PC-9 (cell line): ENCODE results near the gene MRM1. TPM values are rescaled to one million over a fixed set of nuclear protein-coding genes. Genes with fewer than 3 reads are reported as not detected.
A peak's percentile ranks its signal among the peaks of the same experiment; 100 is the strongest.
"Not testable (repeated sequence)": the region's sequence is repeated elsewhere in the genome, so short reads cannot be mapped to it uniquely, and the experiment has no call there.

Experiments used
- BruUV-seq: library from RNA; stranded (reverse); fragments of 400-500 nt; replicated peaks from 2 replicates; lab custom pipeline; 2021; lab: Mats Ljungman, UMichigan
- CTCF ChIA-PET: fragments of 300-600 bp; sonication (Branson Sonifier 250); formaldehyde crosslinking; loops from one replicate; lab custom pipeline; 2022; ENCODE audit warnings: antibody characterized with exemption; lab: Charles Lee
- POLR2A ChIA-PET: fragments of 300-600 bp; sonication (Branson Sonifier 250); formaldehyde crosslinking; loops from one replicate; lab custom pipeline; 2022; ENCODE audit warnings: antibody characterized with exemption; ENCODE audit not compliant: unreplicated experiment; lab: Charles Lee
- DNase-seq, 2 experiments: peaks; one replicate each; pipeline versions ENCODE4 v3.0.0 to v3.0.0-alpha.2; 2015 to 2022; ENCODE audit warnings: mixed read lengths in 1 of 2
- H2AFZ ChIP-seq: fragments of 200-600 bp; sonication (generic); 2 replicates; pipeline ENCODE4 v1.8.1; 2017; ENCODE audit warnings: antibody characterized with exemption
- H3F3A ChIP-seq: fragments of 200-600 bp; sonication (generic); 2 replicates; pipeline ENCODE4 v1.8.1; 2017; ENCODE audit warnings: antibody characterized with exemption, mild to moderate bottlenecking, low read depth; ENCODE audit not compliant: insufficient read depth
- H3K27ac ChIP-seq: fragments of 200-600 bp; sonication (generic); 2 replicates; pipeline ENCODE4 v1.6.1; 2016; ENCODE audit warnings: mixed run types
- H3K27me3 ChIP-seq: fragments of 200-600 bp; sonication (generic); 2 replicates; pipeline ENCODE4 v1.6.1; 2016; ENCODE audit warnings: low read depth, mixed run types; ENCODE audit not compliant: insufficient read depth
- H3K36me3 ChIP-seq: fragments of 200-600 bp; sonication (generic); 2 replicates; pipeline ENCODE4 v1.6.1; 2016; ENCODE audit warnings: low read depth, mixed run types
- H3K4me1 ChIP-seq: fragments of 200-600 bp; sonication (generic); replicated peaks from 2 replicates; pipeline ENCODE4 v1.6.1; 2016; ENCODE audit warnings: mixed run types; ENCODE audit not compliant: insufficient read depth
- H3K4me2 ChIP-seq: fragments of 200-600 bp; sonication (generic); 2 replicates; pipeline ENCODE4 v1.6.1; 2017; ENCODE audit warnings: mixed run types
- H3K4me3 ChIP-seq: fragments of 200-600 bp; sonication (generic); 2 replicates; pipeline ENCODE4 v1.6.1; 2016; ENCODE audit warnings: mixed run types
- H3K79me2 ChIP-seq: fragments of 200-600 bp; sonication (generic); 2 replicates; pipeline ENCODE4 v1.6.1; 2017; ENCODE audit warnings: low read depth, mixed run types
- H3K9me2 ChIP-seq: fragments of 200-600 bp; sonication (generic); 2 replicates; pipeline ENCODE4 v1.8.1; 2017; ENCODE audit warnings: mild to moderate bottlenecking; ENCODE audit not compliant: insufficient read depth
- H3K9me3 ChIP-seq: fragments of 200-600 bp; sonication (generic); 2 replicates; pipeline ENCODE4 v1.8.1; 2016; ENCODE audit warnings: low read depth; ENCODE audit not compliant: insufficient read depth
- H4K20me1 ChIP-seq: fragments of 200-600 bp; sonication (generic); 2 replicates; pipeline ENCODE4 v1.8.1; 2017; ENCODE audit not compliant: insufficient read depth
- EZH2 ChIP-seq: fragments of 200-600 bp; sonication (generic); IDR thresholded peaks from 2 replicates; pipeline ENCODE4 v1.8.0; 2017; ENCODE audit warnings: antibody characterized with exemption, low read depth
- intact Hi-C: fragments of 100-400 bp; cut with micrococcal nuclease; formaldehyde crosslinking; loops from one replicate; pipeline ENCODE4 v1.10.0; 2022; ENCODE audit not compliant: unreplicated experiment
- total RNA-seq: library from RNA; stranded (reverse); gene quantifications from 2 replicates; pipeline ENCODE4 v1.2.3, GENCODE V29; 2021
- TF ChIP-seq, protein P1 (sequence below): fragments of 200-600 bp; sonication (generic); conservative IDR thresholded peaks from 2 replicates; pipeline ENCODE4 v1.6.1; 2017; ENCODE audit warnings: mixed run types, antibody characterized with exemption, mild to moderate bottlenecking, moderate library complexity

MRM1 gene
- total RNA-seq, 1 experiment from 2014 or later = 9.6 TPM

DNA sequence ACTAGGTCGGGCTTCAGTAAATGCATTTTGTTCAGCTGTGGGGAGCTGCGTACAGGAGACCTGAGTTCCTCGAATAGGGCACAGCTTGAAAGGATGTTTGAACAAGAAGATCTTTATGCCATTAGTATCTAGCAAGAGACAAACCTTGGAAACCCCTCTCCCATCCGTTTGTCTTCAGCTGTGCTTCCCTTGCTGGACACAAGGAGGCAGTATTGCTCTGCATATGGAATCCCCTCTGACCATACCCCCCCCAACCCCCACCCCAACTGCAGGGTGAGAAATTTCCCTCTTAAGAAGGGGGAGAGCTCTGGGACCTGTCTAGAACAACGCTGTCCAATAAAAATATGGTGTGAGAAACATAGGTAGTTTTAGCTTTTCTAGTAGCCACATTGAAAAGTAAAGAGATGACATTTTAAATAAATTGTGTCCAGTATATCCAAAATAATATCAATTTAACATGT, 1.6 kb downstream of the MRM1 start:
- Histone ChIP-seq H3K4me1 (peaks cover 8% of the 10 kb centered on the region; the same call in 1 of the 2 replicates), H3K9me2 (no peaks in the 10 kb centered on the region), H2AFZ (no peak overlapping the region), H3K4me3 (peak overlapping the region; percentile 77), H3K27ac (no peak overlapping the region), H3K36me3 (no peaks in the 10 kb centered on the region), H3K4me2 (peak overlapping the region; percentile 93), H3K79me2 (peaks cover 46% of the 10 kb centered on the region), H3K9me3 (no peaks in the 10 kb centered on the region), H3K27me3 (no peaks in the 10 kb centered on the region), H4K20me1 (peaks cover 14% of the 10 kb centered on the region; the same call in 1 of the 2 replicates), H3F3A (peaks cover 5% of the 10 kb centered on the region; the same call in 1 of the 2 replicates)
- POLR2A ChIA-PET = interaction anchor here (0.6 to 0.7 kb wide), 2 partner anchors 10 to 316 kb away, joined by 3 to 13 read pairs; no protein-coding TSS in a partner anchor
- TF ChIP-seq, protein P1, sequence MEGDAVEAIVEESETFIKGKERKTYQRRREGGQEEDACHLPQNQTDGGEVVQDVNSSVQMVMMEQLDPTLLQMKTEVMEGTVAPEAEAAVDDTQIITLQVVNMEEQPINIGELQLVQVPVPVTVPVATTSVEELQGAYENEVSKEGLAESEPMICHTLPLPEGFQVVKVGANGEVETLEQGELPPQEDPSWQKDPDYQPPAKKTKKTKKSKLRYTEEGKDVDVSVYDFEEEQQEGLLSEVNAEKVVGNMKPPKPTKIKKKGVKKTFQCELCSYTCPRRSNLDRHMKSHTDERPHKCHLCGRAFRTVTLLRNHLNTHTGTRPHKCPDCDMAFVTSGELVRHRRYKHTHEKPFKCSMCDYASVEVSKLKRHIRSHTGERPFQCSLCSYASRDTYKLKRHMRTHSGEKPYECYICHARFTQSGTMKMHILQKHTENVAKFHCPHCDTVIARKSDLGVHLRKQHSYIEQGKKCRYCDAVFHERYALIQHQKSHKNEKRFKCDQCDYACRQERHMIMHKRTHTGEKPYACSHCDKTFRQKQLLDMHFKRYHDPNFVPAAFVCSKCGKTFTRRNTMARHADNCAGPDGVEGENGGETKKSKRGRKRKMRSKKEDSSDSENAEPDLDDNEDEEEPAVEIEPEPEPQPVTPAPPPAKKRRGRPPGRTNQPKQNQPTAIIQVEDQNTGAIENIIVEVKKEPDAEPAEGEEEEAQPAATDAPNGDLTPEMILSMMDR = peak; percentile 96
- no peak for TF ChIP-seq EZH2
- CTCF ChIA-PET = interaction anchor here (0.5 to 1.4 kb wide), 17 partner anchors 13 to 1802 kb away, joined by 3 to 16 read pairs (median 4); no protein-coding TSS in a partner anchor
- TSS peak; percentile 22 for BruUV-seq
- intact Hi-C loops = loop anchor here (5.0 kb wide), 2 partner anchors 754 to 969 kb away; no protein-coding TSS in a partner anchor
- DNase-seq = peak; percentile 49 to 53

GRCh38 chr17:36605028-36605427, 3.6 kb downstream of the MRM1 start:
- H3K27ac ChIP-seq, H3K36me3 ChIP-seq, H3K9me3 ChIP-seq, H3K4me1 ChIP-seq, intact Hi-C loops, BruUV-seq, H3F3A ChIP-seq, POLR2A ChIA-PET, H2AFZ ChIP-seq, H3K4me3 ChIP-seq, H3K9me2 ChIP-seq, DNase-seq, H3K27me3 ChIP-seq, H3K4me2 ChIP-seq: not testable (repeated sequence)
- peaks cover 46% of the 10 kb centered on the region for H3K79me2 ChIP-seq
- H4K20me1 ChIP-seq = peaks cover 18% of the 10 kb centered on the region; the same call in 1 of the 2 replicates
- CTCF ChIA-PET = interaction anchor here (0.7 kb wide), 1 partner anchor 442 kb away, joined by 4 read pairs; no protein-coding TSS in a partner anchor

GRCh38 chr17:36608280-36608679, 6.9 kb downstream of the MRM1 start:
- H3K27ac ChIP-seq = no peak overlapping the region
- no peaks in the 10 kb centered on the region for H3K4me1 ChIP-seq
- no peak for DNase-seq
- intact Hi-C loops = no loop called here
- CTCF ChIA-PET = no interaction called here
- no peak for TF ChIP-seq EZH2
- TF ChIP-seq, protein P1 = no peak
- H3K9me3 ChIP-seq = no peaks in the 10 kb centered on the region
- no peaks in the 10 kb centered on the region for H3K36me3 ChIP-seq
- no peak overlapping the region for H3K4me2 ChIP-seq
- POLR2A ChIA-PET = no interaction called here
- no peak overlapping the region for H3K4me3 ChIP-seq
- H3F3A ChIP-seq = no peaks in the 10 kb centered on the region
- no TSS peak for BruUV-seq
- H3K27me3 ChIP-seq = no peaks in the 10 kb centered on the region
- peaks cover 18% of the 10 kb centered on the region; the same call in 1 of the 2 replicates for H4K20me1 ChIP-seq
- H3K79me2 ChIP-seq = peaks cover 28% of the 10 kb centered on the region
- H2AFZ ChIP-seq = no peak overlapping the region
- H3K9me2 ChIP-seq = no peaks in the 10 kb centered on the region
